ENCODE data around the gene NXPH3.

NXPH3 gene

GRCh38 chr17:49575679-49576087 lies at the start of gene NXPH3:
Gene NXPH3 (plus strand): TSS chr17:49575871. CDS start chr17:49576220, 349 bp downstream.
- H3K79me2 ChIP-seq (ENCODE audit: insufficient read depth, low read length), result no peaks in the 10 kb centered on the region
- no peak for DNase-seq
- H3K4me3 ChIP-seq (ENCODE audit: low read depth in 1 of 2, low read length in 2 of 2), result no peak within 1 kb of the TSS
- H4K20me1 ChIP-seq (ENCODE audit: insufficient read depth, low read length), result no peaks in the 10 kb centered on the region
- no peak within 1 kb of the TSS for H2AFZ ChIP-seq (ENCODE audit: low read depth, low read length)
- H3K36me3 ChIP-seq (ENCODE audit: insufficient read depth, low read length), result no peaks in the 10 kb centered on the region
- no peaks in the 10 kb centered on the region for H3K9me3 ChIP-seq (ENCODE audit: insufficient read depth, low read length, severe bottlenecking)
- H3K9ac ChIP-seq (ENCODE audit: low read depth, low read length), result no peak within 1 kb of the TSS
- no peak within 1 kb of the TSS for H3K4me2 ChIP-seq (ENCODE audit: insufficient read depth, low read length)
- H3K4me1 ChIP-seq (ENCODE audit: insufficient read depth, low read length), result no peaks in the 10 kb centered on the region
- TF ChIP-seq EZH2 (IDR thresholded peaks at IDR 0.05; ENCODE audit: borderline replicate concordance, low read depth, low read length, severe bottlenecking) (no peak), CTCF (IDR thresholded peaks at IDR 0.05; ENCODE audit: borderline replicate concordance, extremely low read depth, low read length, poor library complexity, severe bottlenecking) (no peak)
- peaks cover 39% of the 10 kb centered on the region for H3K27me3 ChIP-seq (ENCODE audit: insufficient read depth, low read length, poor library complexity)
- H3K27ac ChIP-seq (ENCODE audit: low read length), result no peak within 1 kb of the TSS
- no peak for ATAC-seq (ENCODE audit: insufficient read depth, low read depth)

- no peaks in the 10 kb centered on the region for H3K79me2 ChIP-seq (ENCODE audit: insufficient read depth, low read length)
- no peaks in the 10 kb centered on the region for H3K4me1 ChIP-seq (ENCODE audit: insufficient read depth, low read length)
- H3K27me3 ChIP-seq (ENCODE audit: insufficient read depth, low read length, poor library complexity), result peaks cover 9% of the 10 kb centered on the region
- H4K20me1 ChIP-seq (ENCODE audit: insufficient read depth, low read length), result no peaks in the 10 kb centered on the region
- DNase-seq (no peak), ATAC-seq (ENCODE audit: insufficient read depth, low read depth) (no peak)
- no peak overlapping the region for H2AFZ ChIP-seq (ENCODE audit: low read depth, low read length)
- H3K36me3 ChIP-seq (ENCODE audit: insufficient read depth, low read length), result no peaks in the 10 kb centered on the region
- no peak overlapping the region for H3K9ac ChIP-seq (ENCODE audit: low read depth, low read length)
- TF ChIP-seq CTCF (IDR thresholded peaks at IDR 0.05; ENCODE audit: borderline replicate concordance, extremely low read depth, low read length, poor library complexity, severe bottlenecking) (no peak), EZH2 (IDR thresholded peaks at IDR 0.05; ENCODE audit: borderline replicate concordance, low read depth, low read length, severe bottlenecking) (no peak)
- no peak overlapping the region for H3K4me3 ChIP-seq (ENCODE audit: low read depth in 1 of 2, low read length in 2 of 2)
- no peaks in the 10 kb centered on the region for H3K9me3 ChIP-seq (ENCODE audit: insufficient read depth, low read length, severe bottlenecking)
- H3K27ac ChIP-seq (ENCODE audit: low read length), result no peak overlapping the region
- no peak overlapping the region for H3K4me2 ChIP-seq (ENCODE audit: insufficient read depth, low read length)
These were observed 47.6 kb upstream of the NXPH3 start for GRCh38 chr17:49527927-49528651.

- Histone ChIP-seq H3K4me2 (ENCODE audit: insufficient read depth, low read length) (no peak overlapping the region), H3K4me1 (ENCODE audit: insufficient read depth, low read length) (no peaks in the 10 kb centered on the region), H4K20me1 (ENCODE audit: insufficient read depth, low read length) (no peaks in the 10 kb centered on the region), H3K4me3 (ENCODE audit: low read depth in 1 of 2, low read length in 2 of 2) (no peak overlapping the region), H3K79me2 (ENCODE audit: insufficient read depth, low read length) (no peaks in the 10 kb centered on the region), H3K36me3 (ENCODE audit: insufficient read depth, low read length) (no peaks in the 10 kb centered on the region), H2AFZ (ENCODE audit: low read depth, low read length) (no peak overlapping the region), H3K9ac (ENCODE audit: low read depth, low read length) (no peak overlapping the region), H3K9me3 (ENCODE audit: insufficient read depth, low read length, severe bottlenecking) (no peaks in the 10 kb centered on the region), H3K27ac (ENCODE audit: low read length) (no peak overlapping the region), H3K27me3 (ENCODE audit: insufficient read depth, low read length, poor library complexity) (peaks cover 15% of the 10 kb centered on the region)
- ATAC-seq (ENCODE audit: insufficient read depth, low read depth) (no peak), DNase-seq (no peak)
- no peak for TF ChIP-seq CTCF (IDR thresholded peaks at IDR 0.05; ENCODE audit: borderline replicate concordance, extremely low read depth, low read length, poor library complexity, severe bottlenecking)
- no peak for TF ChIP-seq EZH2 (IDR thresholded peaks at IDR 0.05; ENCODE audit: borderline replicate concordance, low read depth, low read length, severe bottlenecking)
These were observed 46.7 kb upstream of the NXPH3 start for GRCh38 chr17:49528966-49529365.

Measured in DND-41 (cell line).